HG03196 (cell line): ENCODE results near the gene HSPA4L.

Source experiments
- ATAC-seq: cut with Tn5 transposase; IDR thresholded peaks from one replicate; pipeline ENCODE4 v1.9.1; 2021; ENCODE audit not compliant: unreplicated experiment

HSPA4L gene

DNA sequence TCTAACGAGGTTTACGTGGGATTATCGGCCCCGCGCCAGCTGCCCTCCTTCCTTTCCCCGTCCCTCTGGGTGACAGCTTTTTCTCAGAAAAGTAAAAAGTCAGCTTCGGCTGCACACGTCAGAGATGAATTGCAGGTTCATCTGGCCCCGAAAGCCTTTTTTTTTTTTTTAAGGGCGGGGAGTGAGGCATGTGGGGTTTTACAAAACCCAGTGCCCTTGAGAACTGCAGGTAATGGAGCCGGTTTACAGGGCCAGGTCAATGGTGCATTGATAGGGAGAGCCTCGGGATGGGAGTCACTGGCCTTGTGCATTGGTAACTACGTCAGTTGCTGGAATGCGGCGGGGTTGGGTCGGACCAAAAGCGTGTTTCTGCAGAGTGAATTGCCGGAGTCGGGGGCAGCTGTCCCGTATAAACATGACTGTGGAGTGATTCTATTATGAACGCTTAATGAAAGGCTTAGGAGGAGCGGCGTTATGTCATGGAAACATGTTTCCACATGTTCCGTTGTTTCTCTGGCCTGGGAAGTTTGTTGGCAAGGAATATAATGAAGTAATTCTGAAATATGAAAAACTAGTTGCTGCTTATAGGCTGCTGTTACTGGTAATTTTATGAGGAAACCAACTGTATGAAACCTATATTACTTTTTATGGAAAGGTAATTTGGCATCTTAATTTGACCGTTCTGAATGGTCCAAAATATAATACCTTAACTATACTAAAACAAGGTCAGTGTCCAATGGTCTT is 1.1 kb downstream of the HSPA4L start:
- ATAC-seq, result no peak

DNA sequence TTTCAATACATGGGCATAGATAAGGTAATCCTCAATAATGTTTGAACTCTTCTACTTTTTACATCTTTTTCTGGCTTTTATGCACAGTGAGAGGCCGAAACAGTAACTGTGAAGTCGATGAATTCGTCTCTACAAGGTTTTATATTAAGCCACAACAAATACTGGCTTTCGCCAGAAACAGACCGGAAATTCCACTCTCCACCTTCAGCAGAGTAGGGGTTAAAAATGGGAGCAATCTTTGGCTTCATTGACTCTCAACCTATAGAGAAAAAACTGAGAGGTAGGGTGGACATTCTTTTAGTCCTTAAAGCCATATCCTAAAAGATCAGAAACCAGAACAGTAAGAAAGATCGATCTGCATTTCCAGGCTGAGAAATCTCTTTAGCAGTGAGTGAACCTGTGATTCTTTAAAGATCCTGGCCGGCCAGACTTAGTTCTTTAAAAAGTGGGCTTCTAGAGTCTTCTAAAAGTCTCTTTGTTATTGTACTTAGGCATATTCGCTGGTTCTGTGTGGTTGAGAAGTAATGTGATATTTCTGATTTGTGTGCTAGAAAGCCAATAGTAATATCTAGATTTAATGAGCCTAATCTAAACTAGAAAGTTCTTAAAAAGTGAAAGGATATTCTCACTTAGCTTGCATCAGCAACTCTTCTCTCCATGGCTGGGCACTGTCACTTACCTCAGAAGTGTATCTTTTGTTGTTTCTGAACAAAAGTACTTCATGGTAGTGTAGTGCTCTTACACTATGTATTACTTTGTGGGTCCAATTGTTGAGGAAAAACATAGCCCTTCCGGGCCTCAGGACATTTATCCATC is 2.0 kb downstream of the HSPA4L start:
- ATAC-seq, result no peak

GRCh38 chr4:127788517-127788916 is 6.4 kb downstream of the HSPA4L start:
- ATAC-seq, result no peak

DNA sequence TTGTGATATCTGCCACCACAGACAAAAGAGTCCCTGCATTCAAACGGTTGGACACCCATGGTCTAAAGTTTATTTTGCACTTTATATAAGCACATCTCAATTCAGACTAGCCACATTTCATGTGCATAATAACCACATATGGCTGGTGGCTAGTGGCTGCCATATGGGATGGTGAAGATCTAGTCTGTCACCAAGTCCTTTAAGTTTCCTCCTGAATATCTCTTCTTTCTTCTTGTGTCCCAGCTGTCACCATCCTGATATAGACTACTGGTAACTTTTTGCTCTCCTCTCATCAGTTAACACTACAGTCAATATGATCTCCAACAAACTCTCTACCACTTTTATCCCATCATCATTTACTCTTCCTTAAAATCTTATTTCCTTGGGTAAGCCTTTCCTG is 9.3 kb downstream of the HSPA4L start:
- ATAC-seq, result no peak

- ATAC-seq, result no peak
Observed at GRCh38 chr4:127793528-127793927, 11.4 kb downstream of the HSPA4L start.

DNA sequence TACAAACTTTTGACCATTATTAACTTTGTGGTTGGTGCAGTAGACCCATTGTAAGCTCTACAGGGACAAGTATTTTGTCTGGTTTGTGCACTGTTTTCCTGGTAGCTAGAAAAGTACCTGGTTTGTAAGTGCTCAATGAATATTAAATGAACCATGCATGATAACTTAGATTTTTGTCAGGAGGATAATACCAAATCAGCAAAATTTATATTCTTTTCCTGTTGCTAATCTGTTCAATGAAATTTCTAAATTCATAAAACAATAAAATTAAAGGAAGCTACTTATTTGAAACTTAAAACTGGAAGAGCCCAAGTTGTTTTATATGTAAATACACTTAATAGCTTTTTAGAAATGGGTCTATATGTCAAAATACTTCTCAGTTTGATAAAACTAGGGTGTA is 17.6 kb downstream of the HSPA4L start:
- ATAC-seq, result no peak

- no peak for ATAC-seq
Observed at GRCh38 chr4:127809173-127809800, 27.2 kb downstream of the HSPA4L start.

DNA sequence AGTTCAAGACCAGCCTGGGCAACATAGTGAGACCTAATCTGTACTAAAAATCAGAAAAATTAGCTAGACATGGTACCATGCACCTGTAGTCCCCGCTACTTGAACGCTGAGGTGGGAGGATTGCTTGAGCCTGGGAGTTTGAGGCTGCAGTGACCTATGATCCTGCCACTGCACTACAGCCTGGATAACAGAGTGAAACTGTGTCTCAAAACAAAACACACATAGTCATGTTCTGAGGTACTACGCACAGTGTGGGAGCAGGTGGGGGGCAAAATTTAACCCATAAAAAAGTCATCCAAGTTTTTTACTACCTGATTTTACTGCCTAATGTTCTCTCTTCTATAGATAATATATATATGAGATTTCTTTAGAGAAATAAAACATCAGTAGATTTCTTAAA is 28.4 kb downstream of the HSPA4L start:
- no peak for ATAC-seq

DNA sequence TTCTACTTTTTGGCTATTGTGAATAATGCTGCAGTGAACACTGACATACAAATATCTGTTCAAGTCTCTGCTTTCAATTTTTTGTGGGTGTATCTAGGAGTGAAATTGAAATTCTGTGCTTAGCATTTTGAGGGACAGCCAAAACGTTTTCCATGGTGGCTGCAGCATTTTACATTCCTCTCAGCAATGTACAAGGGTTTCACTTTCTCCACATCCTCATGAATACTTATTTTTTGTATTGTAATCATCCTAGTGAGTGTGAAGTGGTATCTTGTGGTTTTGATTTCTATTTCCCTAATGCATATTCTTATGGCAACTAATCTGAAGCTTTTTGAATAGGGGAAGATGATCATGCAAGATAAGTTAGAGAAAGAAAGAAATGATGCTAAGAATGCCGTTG is 40.3 kb downstream of the HSPA4L start:
- ATAC-seq, result no peak

- no peak for ATAC-seq
Observed at GRCh38 chr4:127828121-127828520, 46.0 kb downstream of the HSPA4L start.

GRCh38 chr4:127829014-127829413 is 46.9 kb downstream of the HSPA4L start:
- peak; percentile 71 for ATAC-seq

- peak; percentile 72 for ATAC-seq
Observed at GRCh38 chr4:127832585-127832984, 50.5 kb downstream of the HSPA4L start.

DNA sequence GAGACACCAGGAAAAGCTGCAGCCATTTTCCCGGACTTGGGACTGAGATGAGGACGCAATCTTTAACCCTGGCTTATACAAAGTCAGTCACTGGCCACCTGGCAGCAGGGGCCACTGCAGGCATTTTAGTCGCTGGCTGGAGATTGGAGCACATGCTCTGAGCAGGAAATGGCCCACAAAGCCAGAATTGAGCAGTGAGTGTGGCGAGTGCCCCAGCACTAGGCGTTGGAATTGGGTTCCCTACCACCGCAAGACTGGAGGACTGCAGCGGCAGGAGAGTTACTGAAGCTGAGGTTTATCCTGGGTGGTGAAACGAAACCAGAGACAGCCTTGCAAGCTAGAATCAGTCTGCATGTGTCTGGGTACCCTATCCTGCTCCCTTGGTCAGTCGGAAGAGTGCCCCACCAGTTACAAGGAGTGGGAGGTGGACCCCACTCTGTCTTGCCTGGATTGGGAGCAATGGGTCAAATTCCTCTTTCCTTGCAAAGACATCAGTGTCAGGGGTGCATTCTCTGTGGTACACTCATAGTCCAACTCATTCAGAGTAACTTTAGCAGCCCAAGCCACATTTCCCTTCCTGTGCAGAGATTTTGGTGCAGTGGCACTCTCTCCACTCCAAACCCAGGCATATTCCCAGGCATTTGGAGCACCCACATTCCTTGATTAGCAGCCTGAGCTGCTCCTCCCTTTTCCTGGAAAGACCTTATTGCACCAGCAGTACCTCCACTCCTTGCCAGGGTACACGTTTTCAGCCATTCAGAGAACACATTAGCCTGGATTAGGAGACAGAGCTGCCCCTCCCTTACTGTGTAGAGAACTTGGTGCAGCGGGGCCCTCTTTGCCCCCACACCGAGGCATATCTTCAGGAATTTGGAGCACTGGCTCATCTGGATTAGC is 61.8 kb downstream of the HSPA4L start:
- no peak for ATAC-seq

- ATAC-seq, result no peak
Observed at GRCh38 chr4:127844601-127845116, 62.5 kb downstream of the HSPA4L start.

GRCh38 chr4:127846061-127846460 is 63.9 kb downstream of the HSPA4L start:
- no peak for ATAC-seq

DNA sequence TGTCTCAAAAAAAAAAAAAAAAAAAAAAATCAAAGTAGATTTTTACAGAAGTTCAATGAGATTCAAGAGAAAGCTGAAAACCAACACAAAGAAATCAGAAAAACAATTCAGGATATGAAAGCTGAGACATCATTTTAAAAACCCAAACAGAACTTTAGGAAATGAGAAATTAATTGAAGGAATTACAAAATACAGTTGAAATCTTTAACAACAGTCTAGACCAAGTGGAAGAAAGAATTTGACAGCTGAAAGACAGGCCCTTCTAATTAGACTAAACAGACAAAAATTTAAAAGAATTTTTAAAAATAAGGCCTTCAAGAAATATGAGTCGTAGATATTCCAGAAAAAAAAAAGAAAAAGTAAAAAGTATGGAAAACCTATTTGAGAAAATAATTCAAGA is 64.6 kb downstream of the HSPA4L start:
- ATAC-seq, result no peak

DNA sequence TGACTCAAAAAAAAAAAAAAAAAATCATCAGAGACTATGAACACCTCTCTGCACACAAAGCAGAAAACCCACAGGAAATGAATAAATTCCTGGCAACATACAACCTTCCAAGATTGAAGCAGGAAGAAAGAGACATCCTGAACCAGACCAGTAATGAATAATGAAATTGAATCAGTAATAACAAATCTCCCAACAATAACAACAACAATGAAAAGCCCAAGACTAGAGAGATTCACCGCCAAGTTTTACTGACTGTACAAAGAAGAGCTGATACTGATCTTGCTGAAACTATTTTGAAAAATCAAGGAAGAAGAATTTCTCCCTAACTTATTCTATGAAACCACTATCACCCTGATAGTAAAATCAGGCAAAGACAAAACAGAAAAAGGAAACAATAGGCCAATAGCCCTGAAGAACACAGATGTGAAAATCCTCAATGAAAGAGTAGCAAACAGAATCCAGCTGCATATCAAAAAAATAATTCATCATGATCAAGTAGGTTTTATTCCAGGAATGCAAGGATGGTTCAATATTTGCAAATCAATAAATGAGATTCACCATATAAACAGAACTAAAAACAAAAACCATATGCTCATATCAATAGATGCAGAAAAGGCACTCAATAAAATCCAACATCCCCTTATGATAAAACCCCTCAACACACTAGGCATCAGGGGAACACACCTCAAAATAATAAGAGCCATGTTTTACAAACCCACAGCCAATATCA is 67.5 kb downstream of the HSPA4L start:
- ATAC-seq, result no peak

DNA sequence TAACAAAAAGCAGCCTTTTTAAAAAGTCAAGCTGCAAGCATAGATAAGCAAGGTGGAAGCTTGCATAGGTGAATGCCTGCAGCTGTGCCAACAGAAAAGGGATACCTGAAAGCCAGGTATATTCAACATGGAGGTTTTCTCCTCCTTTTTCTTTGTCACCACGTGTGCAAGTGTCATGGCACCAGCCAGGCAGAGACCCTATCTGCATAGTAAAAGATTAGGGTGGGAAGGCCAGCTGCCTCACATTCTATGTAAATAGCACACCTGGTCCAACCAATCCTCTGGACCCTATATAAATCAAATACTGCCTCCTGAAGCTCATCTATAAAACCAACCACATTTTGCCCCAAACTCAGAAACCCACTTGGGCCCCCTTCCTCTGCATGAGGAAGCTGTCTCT is 70.5 kb downstream of the HSPA4L start:
- no peak for ATAC-seq

- ATAC-seq, result no peak
Observed at GRCh38 chr4:127856196-127856812, 74.2 kb downstream of the HSPA4L start.
